Tibial artery (tissue), 4 donors: Measurements from ENCODE around the gene MBNL2.

Source experiments
- DNase-seq, 2 donors: peaks; one replicate each; pipeline ENCODE4 v3.0.0-alpha.2; 2019
- H3K27ac ChIP-seq, 2 donors: fragments of 200-600 bp; sonication (generic) in 1 of 2; 1 replicate in 1 of 2; 2 replicates in 1 of 2; pipeline ENCODE4 v1.5.1; 2018 to 2019; ENCODE audit warnings: mild to moderate bottlenecking in 1 of 2
- H3K27me3 ChIP-seq, 2 donors: fragments of 200-600 bp; sonication (generic) in 1 of 2; one replicate each; pipeline versions ENCODE4 v1.5.1 to v1.6.0; 2016 to 2019
- H3K36me3 ChIP-seq, 3 donors: fragments of 200-600 bp; sonication (generic) in 2 of 3; one replicate each; pipeline ENCODE4 v1.5.1; 2016 to 2019; ENCODE audit warnings: mild to moderate bottlenecking in 2 of 3
- H3K4me1 ChIP-seq, 4 donors: fragments of 200-600 bp; sonication (generic) in 2 of 4; 1 replicate in 3 of 4; 2 replicates in 1 of 4; pipeline ENCODE4 v1.5.1; 2016 to 2019
- H3K4me3 ChIP-seq, 2 donors: fragments of 200-600 bp; sonication (generic) in 1 of 2; 1 replicate in 1 of 2; 2 replicates in 1 of 2; pipeline ENCODE4 v1.5.1; 2018 to 2019; ENCODE audit warnings: mild to moderate bottlenecking in 2 of 2
- H3K9me3 ChIP-seq, 3 donors: fragments of 200-600 bp; sonication (generic) in 1 of 3; one replicate each; pipeline ENCODE4 v1.5.1; 2016 to 2019
- CTCF ChIP-seq, 2 experiments: fragments of 200-600 bp in 1 of 2; fragments of 450-650 bp in 1 of 2; IDR thresholded peaks; one replicate each; pipeline ENCODE4 v1.5.1; 2017 to 2019; ENCODE audit warnings: antibody characterized with exemption in 2 of 2, mild to moderate bottlenecking in 1 of 2, moderate library complexity in 1 of 2
- intact Hi-C: fragments of 100-400 bp; cut with DNase I; formaldehyde crosslinking; loops from one replicate; pipeline ENCODE4 v1.15.0; 2023; ENCODE audit warnings: low total_unique reads

MBNL2 gene

GRCh38 chr13:97306106-97306505, 84.0 kb downstream of the MBNL2 start:
- intact Hi-C loops, result no loop called here
- H3K4me1 ChIP-seq, result peaks cover 3 to 65% (median 34%) of the 10 kb centered on the region in 4 donors

GRCh38 chr13:97306645-97307044, 84.5 kb downstream of the MBNL2 start:
- H3K27me3 ChIP-seq, result no peaks in the 10 kb centered on the region
- no peaks in the 10 kb centered on the region for H3K36me3 ChIP-seq
- no peak overlapping the region for H3K27ac ChIP-seq
- no peaks in the 10 kb centered on the region for H3K9me3 ChIP-seq
- H3K4me1 ChIP-seq, result peaks cover 3 to 62% (median 32%) of the 10 kb centered on the region in 4 donors
- no peak for TF ChIP-seq CTCF (IDR thresholded peaks at IDR 0.05)
- no peak overlapping the region for H3K4me3 ChIP-seq
- intact Hi-C loops, result no loop called here
- DNase-seq, result no peak

More at GRCh38 chr13:97306106-97306505, 84.0 kb downstream of the MBNL2 start:
- no peaks in the 10 kb centered on the region for H3K36me3 ChIP-seq
- H3K9me3 ChIP-seq, result no peaks in the 10 kb centered on the region
- no peak overlapping the region for H3K27ac ChIP-seq
- DNase-seq, result no peak
- H3K27me3 ChIP-seq, result no peaks in the 10 kb centered on the region
- no peak for TF ChIP-seq CTCF (IDR thresholded peaks at IDR 0.05)
- H3K4me3 ChIP-seq, result no peak overlapping the region

- peaks cover 3 to 58% (median 29%) of the 10 kb centered on the region in 4 donors for H3K4me1 ChIP-seq
These were observed 85.2 kb downstream of the MBNL2 start for GRCh38 chr13:97307118-97307881.

GRCh38 chr13:97307882-97308624, 85.9 kb downstream of the MBNL2 start:
- no peaks in the 10 kb centered on the region for H3K9me3 ChIP-seq
- intact Hi-C loops, result no loop called here
- H3K36me3 ChIP-seq, result no peaks in the 10 kb centered on the region
- no peaks in the 10 kb centered on the region for H3K27me3 ChIP-seq
- no peak for TF ChIP-seq CTCF (IDR thresholded peaks at IDR 0.05)
- peak overlapping the region in 1 of 2 donors; percentile 17 for H3K27ac ChIP-seq
- peaks cover 0 to 51% (median 25%) of the 10 kb centered on the region in 4 donors for H3K4me1 ChIP-seq
- no peak overlapping the region for H3K4me3 ChIP-seq
- no peak for DNase-seq

More at GRCh38 chr13:97307118-97307881, 85.2 kb downstream of the MBNL2 start:
- no peak for DNase-seq
- H3K27ac ChIP-seq, result peak overlapping the region in 1 of 2 donors; percentile 17
- TF ChIP-seq CTCF (IDR thresholded peaks at IDR 0.05), result no peak
- intact Hi-C loops, result no loop called here
- no peak overlapping the region for H3K4me3 ChIP-seq
- H3K36me3 ChIP-seq, result no peaks in the 10 kb centered on the region
- no peaks in the 10 kb centered on the region for H3K27me3 ChIP-seq
- H3K9me3 ChIP-seq, result no peaks in the 10 kb centered on the region

- TF ChIP-seq CTCF (IDR thresholded peaks at IDR 0.05), result no peak
- Histone ChIP-seq H3K9me3 (no peaks in the 10 kb centered on the region), H3K27ac (no peak overlapping the region), H3K27me3 (no peaks in the 10 kb centered on the region), H3K36me3 (no peaks in the 10 kb centered on the region), H3K4me1 (peaks cover 0 to 50% (median 24%) of the 10 kb centered on the region in 4 donors), H3K4me3 (no peak overlapping the region)
- intact Hi-C loops, result no loop called here
- no peak for DNase-seq
These were observed 86.7 kb downstream of the MBNL2 start for GRCh38 chr13:97308735-97309429.
